Panc1 (cell line): ENCODE data around the gene PTPRS. TPM values are rescaled to one million over a fixed set of nuclear protein-coding genes. Genes with fewer than 3 reads are reported as not detected.

ENCODE experiments used
- ATAC-seq: fragments of 200-7000 bp; cut with Tn5 transposase; 2 replicates; pipeline ENCODE4 v1.9.1; 2020; ENCODE audit warnings: mild to moderate bottlenecking, moderate library complexity
- BruUV-seq: library from RNA; stranded (reverse); fragments of 400-500 nt; replicated peaks from 2 replicates; lab custom pipeline; 2021; lab: Mats Ljungman, UMichigan
- CTCF ChIA-PET: fragments of 300-600 bp; sonication (Branson Sonifier 250); formaldehyde crosslinking; loops from one replicate; lab custom pipeline; 2022; ENCODE audit warnings: antibody characterized with exemption; lab: Charles Lee
- POLR2A ChIA-PET: fragments of 300-600 bp; sonication (Branson Sonifier 250); formaldehyde crosslinking; loops from one replicate; lab custom pipeline; 2022; ENCODE audit warnings: antibody characterized with exemption; lab: Charles Lee
- DNase-seq: peaks from one replicate; pipeline ENCODE4 v3.0.0-alpha.2; 2010; ENCODE audit warnings: low read depth, low spot score
- H3K27ac ChIP-seq: 2 replicates; pipeline ENCODE4 v1.5.1; 2011; ENCODE audit warnings: mild to moderate bottlenecking, low read length, inconsistent platforms
- H3K27me3 ChIP-seq: fragments of 200-500 bp; sonication (Bioruptor generic); 2 replicates; pipeline ENCODE4 v1.6.0; 2014; ENCODE audit warnings: low read length, inconsistent platforms; ENCODE audit not compliant: control insufficient read depth, insufficient read depth
- H3K36me3 ChIP-seq: fragments of 200-500 bp; sonication (Bioruptor generic); 2 replicates; pipeline ENCODE4 v1.5.1; 2014; ENCODE audit warnings: inconsistent platforms, mild to moderate bottlenecking, low read length, moderate library complexity; ENCODE audit not compliant: control insufficient read depth, insufficient read depth
- H3K4me1 ChIP-seq: 2 replicates; pipeline ENCODE4 v1.5.1; 2011; ENCODE audit warnings: inconsistent platforms, mild to moderate bottlenecking, low read length, moderate library complexity; ENCODE audit not compliant: control insufficient read depth, insufficient read depth
- H3K4me3 ChIP-seq, 2 experiments: 2 replicates each; pipeline ENCODE4 v1.5.1; 2011 to 2012; ENCODE audit warnings: low read depth in 2 of 2, low read length in 2 of 2, mild to moderate bottlenecking in 2 of 2, inconsistent platforms in 1 of 2, moderate library complexity in 1 of 2
- H3K9me3 ChIP-seq: fragments of 200-500 bp; sonication (Bioruptor generic); 2 replicates; pipeline ENCODE4 v1.5.1; 2014; ENCODE audit warnings: low read depth, mild to moderate bottlenecking, inconsistent platforms, low read length, moderate library complexity; ENCODE audit not compliant: control insufficient read depth, insufficient read depth
- POLR2AphosphoS5 ChIP-seq: IDR thresholded peaks from 2 replicates; pipeline ENCODE4 v1.6.1; 2012; ENCODE audit warnings: mild to moderate bottlenecking, low read depth, low read length, moderate library complexity
- REST ChIP-seq, 2 experiments: IDR thresholded peaks; 2 replicates each; pipeline ENCODE4 v1.6.1; 2011 to 2012; ENCODE audit warnings: low read depth in 2 of 2, control low read depth in 1 of 2, low read length in 1 of 2, mild to moderate bottlenecking in 1 of 2, moderate library complexity in 1 of 2; ENCODE audit not compliant: insufficient read depth in 1 of 2
- SIN3A ChIP-seq: IDR thresholded peaks from 2 replicates; pipeline ENCODE4 v1.6.1; 2012; ENCODE audit warnings: low read depth, mild to moderate bottlenecking, low read length, moderate library complexity, borderline replicate concordance; ENCODE audit not compliant: insufficient read depth
- TCF7L2 ChIP-seq: IDR thresholded peaks from 2 replicates; pipeline ENCODE4 v1.6.1; 2011; ENCODE audit warnings: mild to moderate bottlenecking, low read depth, low read length, inconsistent platforms
- in situ Hi-C: cut with HindIII; loops from 2 replicates; pipeline ENCODE4 v1.10.0; 2016; ENCODE audit warnings: low sequenced_read_pairs, low pct_unique_long_range_greater_than_20kb
- intact Hi-C: fragments of 100-400 bp; cut with micrococcal nuclease; formaldehyde crosslinking; loops from one replicate; pipeline ENCODE4 v1.10.0; 2022; ENCODE audit not compliant: unreplicated experiment
- total RNA-seq: library from RNA; stranded (reverse); gene quantifications from one replicate; pipeline ENCODE4 v1.2.1, GENCODE V29; 2021; ENCODE audit not compliant: unreplicated experiment
- TF ChIP-seq, protein P1 (sequence below): fragments of 450-650 bp; IDR thresholded peaks from 2 replicates; pipeline ENCODE4 v1.5.1; 2017; ENCODE audit warnings: mild to moderate bottlenecking

The PTPRS gene
- total RNA-seq, 1 experiment from 2014 or later, result 85.4 TPM

- H3K27me3 ChIP-seq, result no peaks in the 10 kb centered on the region
- H3K4me3 ChIP-seq, result no peak overlapping the region
- H3K9me3 ChIP-seq, result no peaks in the 10 kb centered on the region
- no peak for DNase-seq
- H3K4me1 ChIP-seq, result peaks cover 6% of the 10 kb centered on the region
- POLR2A ChIA-PET, result no interaction called here
- intact Hi-C loops, result no loop called here
- no peak for TF ChIP-seq POLR2AphosphoS5
- TF ChIP-seq REST (IDR thresholded peaks at IDR 0.05; ENCODE audit: insufficient read depth in 1 of 2, low read depth in 2 of 2, low read length in 1 of 2), result no peak
- TF ChIP-seq, protein P1, sequence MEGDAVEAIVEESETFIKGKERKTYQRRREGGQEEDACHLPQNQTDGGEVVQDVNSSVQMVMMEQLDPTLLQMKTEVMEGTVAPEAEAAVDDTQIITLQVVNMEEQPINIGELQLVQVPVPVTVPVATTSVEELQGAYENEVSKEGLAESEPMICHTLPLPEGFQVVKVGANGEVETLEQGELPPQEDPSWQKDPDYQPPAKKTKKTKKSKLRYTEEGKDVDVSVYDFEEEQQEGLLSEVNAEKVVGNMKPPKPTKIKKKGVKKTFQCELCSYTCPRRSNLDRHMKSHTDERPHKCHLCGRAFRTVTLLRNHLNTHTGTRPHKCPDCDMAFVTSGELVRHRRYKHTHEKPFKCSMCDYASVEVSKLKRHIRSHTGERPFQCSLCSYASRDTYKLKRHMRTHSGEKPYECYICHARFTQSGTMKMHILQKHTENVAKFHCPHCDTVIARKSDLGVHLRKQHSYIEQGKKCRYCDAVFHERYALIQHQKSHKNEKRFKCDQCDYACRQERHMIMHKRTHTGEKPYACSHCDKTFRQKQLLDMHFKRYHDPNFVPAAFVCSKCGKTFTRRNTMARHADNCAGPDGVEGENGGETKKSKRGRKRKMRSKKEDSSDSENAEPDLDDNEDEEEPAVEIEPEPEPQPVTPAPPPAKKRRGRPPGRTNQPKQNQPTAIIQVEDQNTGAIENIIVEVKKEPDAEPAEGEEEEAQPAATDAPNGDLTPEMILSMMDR, result no peak
- no peak for TF ChIP-seq TCF7L2
- no peak for TF ChIP-seq SIN3A
- H3K27ac ChIP-seq, result no peak overlapping the region
- no TSS peak for BruUV-seq
- no peaks in the 10 kb centered on the region for H3K36me3 ChIP-seq
- ATAC-seq, result no peak
- CTCF ChIA-PET, result no interaction called here
- in situ Hi-C loops, result no loop called here
These were observed 2.1 kb upstream of the PTPRS start for GRCh38 chr19:5342573-5343201.

GRCh38 chr19:5341981-5342380 is 1.4 kb upstream of the PTPRS start:
- in situ Hi-C loops (no loop called here), intact Hi-C loops (no loop called here)
- ChIA-PET POLR2A (no interaction called here), CTCF (no interaction called here)
- no peak overlapping the region for H3K4me3 ChIP-seq
- TF ChIP-seq POLR2AphosphoS5 (no peak), TCF7L2 (no peak), REST (IDR thresholded peaks at IDR 0.05; ENCODE audit: insufficient read depth in 1 of 2, low read depth in 2 of 2, low read length in 1 of 2) (no peak), SIN3A (no peak)
- TF ChIP-seq, protein P1, result no peak
- BruUV-seq, result no TSS peak
- no peak for DNase-seq
- no peak overlapping the region for H3K27ac ChIP-seq
- no peak for ATAC-seq
- H3K27me3 ChIP-seq, result no peaks in the 10 kb centered on the region
- peaks cover 6% of the 10 kb centered on the region for H3K4me1 ChIP-seq
- no peaks in the 10 kb centered on the region for H3K36me3 ChIP-seq
- no peaks in the 10 kb centered on the region for H3K9me3 ChIP-seq
